ENCODE results near the gene P2RX4.
A peak's percentile ranks its signal among the peaks of the same experiment; 100 is the strongest.
"Not testable (repeated sequence)": the region's sequence is repeated elsewhere in the genome, so short reads cannot be mapped to it uniquely, and the experiment has no call there.

The P2RX4 gene, protein sequence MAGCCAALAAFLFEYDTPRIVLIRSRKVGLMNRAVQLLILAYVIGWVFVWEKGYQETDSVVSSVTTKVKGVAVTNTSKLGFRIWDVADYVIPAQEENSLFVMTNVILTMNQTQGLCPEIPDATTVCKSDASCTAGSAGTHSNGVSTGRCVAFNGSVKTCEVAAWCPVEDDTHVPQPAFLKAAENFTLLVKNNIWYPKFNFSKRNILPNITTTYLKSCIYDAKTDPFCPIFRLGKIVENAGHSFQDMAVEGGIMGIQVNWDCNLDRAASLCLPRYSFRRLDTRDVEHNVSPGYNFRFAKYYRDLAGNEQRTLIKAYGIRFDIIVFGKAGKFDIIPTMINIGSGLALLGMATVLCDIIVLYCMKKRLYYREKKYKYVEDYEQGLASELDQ

DNA sequence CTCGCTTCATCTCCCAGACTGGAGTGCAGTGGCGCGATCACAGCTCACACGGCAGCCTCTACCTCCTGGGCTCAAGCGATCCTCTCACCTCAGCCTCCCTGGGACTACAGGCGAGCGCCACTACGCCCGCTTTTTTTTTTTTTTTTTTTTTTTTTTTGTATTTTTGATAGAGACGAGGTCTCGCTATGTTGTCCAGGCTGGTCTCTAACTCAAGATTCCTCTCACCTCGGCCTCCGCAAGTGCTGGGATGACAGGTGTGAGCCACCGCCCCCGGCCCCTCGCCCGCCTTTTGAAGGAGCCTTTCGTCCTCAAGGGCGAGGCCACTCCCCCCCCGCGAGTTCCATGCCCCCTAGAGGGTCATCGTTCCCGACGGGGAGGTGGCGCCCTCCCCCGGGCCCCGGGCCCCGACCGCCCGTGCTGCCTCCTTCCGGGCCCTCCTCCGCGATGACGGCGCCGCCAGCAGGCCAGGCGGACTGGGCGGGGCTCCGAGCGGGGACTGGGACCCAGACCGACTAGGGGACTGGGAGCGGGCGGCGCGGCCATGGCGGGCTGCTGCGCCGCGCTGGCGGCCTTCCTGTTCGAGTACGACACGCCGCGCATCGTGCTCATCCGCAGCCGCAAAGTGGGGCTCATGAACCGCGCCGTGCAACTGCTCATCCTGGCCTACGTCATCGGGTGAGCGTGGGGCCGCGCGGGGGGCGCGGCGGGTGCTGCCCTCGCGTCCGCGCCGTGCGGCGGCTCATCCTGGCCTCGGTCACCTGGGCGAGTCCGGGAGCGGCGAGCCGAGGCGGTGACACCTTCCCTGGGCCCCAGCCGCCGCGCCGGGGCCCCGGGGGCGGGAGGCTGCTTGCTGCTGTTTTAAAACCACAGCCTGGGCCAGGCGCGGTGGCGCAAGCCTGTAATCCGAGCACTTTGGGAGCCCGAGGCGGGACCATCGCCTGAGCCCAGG is at the start of gene P2RX4:
Gene P2RX4 (plus strand): TSS at position 506 of the 949 bp plus-strand sequence. CDS start 36 bp downstream, at position 542.
- no peak for FAIRE-seq

GRCh38 chr12:121162384-121162783 is 47.5 kb upstream of the P2RX4 start:
- FAIRE-seq = no peak

DNA sequence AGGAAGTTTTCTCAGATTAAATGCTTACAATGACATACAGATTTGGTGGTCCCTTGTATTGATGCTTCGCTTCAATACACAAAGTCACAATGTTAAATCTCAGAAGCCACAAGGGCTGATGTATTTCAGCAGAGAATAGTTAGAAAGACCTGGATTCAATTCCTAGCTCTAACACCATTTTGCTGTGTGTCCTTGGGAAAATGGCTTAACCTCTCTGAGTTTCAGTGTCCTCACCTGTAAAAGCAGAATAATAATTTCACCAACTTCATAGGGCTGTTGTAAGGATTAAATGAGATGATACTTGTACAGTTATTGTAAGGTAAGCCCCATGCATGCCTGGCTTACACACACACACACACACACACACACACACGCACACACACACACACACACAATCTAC is 46.9 kb upstream of the P2RX4 start:
- no peak for FAIRE-seq

GRCh38 chr12:121164839-121165238 is 45.1 kb upstream of the P2RX4 start:
- not testable (repeated sequence) for FAIRE-seq

- FAIRE-seq = no peak
Measured at GRCh38 chr12:121165316-121165715, 44.6 kb upstream of the P2RX4 start.

DNA sequence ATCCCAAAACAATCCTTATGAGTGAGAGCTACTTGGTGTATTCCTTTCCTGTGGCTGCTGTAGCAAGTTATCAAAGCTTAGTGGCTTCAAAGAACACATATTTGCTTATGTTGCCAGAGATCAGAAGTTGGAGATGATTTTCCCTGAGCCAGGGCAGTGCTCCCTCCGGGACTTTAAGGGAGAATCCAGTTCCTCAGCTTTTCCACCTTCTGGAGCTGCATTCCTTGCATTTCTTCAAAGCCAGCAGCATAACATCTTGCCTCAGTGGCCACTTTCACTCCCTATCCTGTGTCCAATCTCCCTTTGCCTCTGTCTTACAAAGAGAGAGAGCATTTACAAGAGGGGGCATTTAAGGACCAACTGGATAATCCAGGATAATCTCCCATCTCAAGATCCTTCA is 43.6 kb upstream of the P2RX4 start:
- no peak for FAIRE-seq

GRCh38 chr12:121167232-121167820 is 42.6 kb upstream of the P2RX4 start:
- no peak for FAIRE-seq

- FAIRE-seq = no peak
Measured at GRCh38 chr12:121167951-121168350, 42.0 kb upstream of the P2RX4 start.

GRCh38 chr12:121170151-121170550 is 39.8 kb upstream of the P2RX4 start:
- no peak for FAIRE-seq

- FAIRE-seq = no peak
Measured at GRCh38 chr12:121170611-121171260, 39.2 kb upstream of the P2RX4 start.

- no peak for FAIRE-seq
Measured at GRCh38 chr12:121172145-121172544, 37.8 kb upstream of the P2RX4 start.

- FAIRE-seq = no peak
Measured at GRCh38 chr12:121175383-121176119, 34.4 kb upstream of the P2RX4 start.

DNA sequence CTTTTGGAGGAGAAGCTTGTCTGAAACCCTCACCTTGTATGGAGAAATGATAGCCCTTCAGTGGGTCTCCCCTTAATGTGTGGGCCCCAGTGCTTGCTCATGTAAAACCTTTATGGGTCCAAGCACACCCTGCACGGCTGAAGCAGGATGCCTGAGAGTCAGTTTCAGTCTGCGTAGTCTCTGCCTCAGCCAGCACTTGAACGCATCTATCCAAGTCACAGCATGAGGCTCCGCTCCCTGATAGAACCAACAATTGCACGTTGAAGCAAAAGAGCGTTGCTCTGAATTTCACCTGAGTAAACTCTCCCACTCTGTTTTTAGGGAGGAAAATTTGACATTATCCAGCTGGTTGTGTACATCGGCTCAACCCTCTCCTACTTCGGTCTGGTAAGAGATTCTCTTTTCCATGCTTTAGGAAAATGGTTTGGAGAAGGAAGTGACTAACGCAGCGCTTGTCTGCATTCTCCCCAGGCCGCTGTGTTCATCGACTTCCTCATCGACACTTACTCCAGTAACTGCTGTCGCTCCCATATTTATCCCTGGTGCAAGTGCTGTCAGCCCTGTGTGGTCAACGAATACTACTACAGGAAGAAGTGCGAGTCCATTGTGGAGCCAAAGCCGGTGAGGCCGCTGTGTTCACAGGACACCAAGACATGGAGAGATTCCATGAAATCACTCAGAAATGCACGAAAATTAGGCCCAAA is 33.0 kb upstream of the P2RX4 start:
- FAIRE-seq = no peak

DNA sequence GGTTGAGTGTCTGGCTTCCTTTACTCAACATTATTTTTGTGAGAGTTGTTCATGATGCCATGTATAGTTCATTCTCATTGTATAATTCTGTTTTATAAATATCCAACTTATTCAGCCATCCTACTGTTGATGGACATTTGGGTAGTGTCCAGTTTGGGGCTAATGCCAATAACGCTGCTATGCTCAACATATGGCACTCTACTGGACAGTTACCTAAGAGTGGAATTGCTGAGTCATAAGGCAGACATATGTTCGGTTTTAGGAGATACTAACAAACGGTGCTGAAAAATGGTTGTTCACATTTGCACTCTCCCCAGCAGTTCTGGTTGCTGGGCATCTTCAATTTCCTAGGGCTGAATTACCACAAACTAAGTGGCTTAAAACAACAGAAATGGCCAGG is 28.7 kb upstream of the P2RX4 start:
- peak; percentile 43 for FAIRE-seq

GRCh38 chr12:121182222-121182893 is 27.6 kb upstream of the P2RX4 start:
- FAIRE-seq = no peak

DNA sequence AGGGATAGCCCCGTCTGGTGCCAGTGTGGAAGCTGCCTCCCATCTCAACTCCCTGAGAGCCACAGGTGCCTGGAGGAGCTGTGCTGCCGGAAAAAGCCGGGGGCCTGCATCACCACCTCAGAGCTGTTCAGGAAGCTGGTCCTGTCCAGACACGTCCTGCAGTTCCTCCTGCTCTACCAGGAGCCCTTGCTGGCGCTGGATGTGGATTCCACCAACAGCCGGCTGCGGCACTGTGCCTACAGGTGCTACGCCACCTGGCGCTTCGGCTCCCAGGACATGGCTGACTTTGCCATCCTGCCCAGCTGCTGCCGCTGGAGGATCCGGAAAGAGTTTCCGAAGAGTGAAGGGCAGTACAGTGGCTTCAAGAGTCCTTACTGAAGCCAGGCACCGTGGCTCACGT is 25.5 kb upstream of the P2RX4 start:
- FAIRE-seq = no peak

- no peak for FAIRE-seq
Measured at GRCh38 chr12:121184984-121185889, 24.7 kb upstream of the P2RX4 start.

- FAIRE-seq = no peak
Measured at GRCh38 chr12:121186826-121187225, 23.1 kb upstream of the P2RX4 start.

GRCh38 chr12:121187501-121187900 is 22.4 kb upstream of the P2RX4 start:
- FAIRE-seq = no peak

- no peak for FAIRE-seq
Measured at GRCh38 chr12:121188227-121188626, 21.7 kb upstream of the P2RX4 start.

All from islet of Langerhans (tissue), 1 donor.